ENCODE measurements around the gene DENND5A.
"Not testable (repeated sequence)": the region's sequence is repeated elsewhere in the genome, so short reads cannot be mapped to it uniquely, and the experiment has no call there.

The DENND5A gene

DNA sequence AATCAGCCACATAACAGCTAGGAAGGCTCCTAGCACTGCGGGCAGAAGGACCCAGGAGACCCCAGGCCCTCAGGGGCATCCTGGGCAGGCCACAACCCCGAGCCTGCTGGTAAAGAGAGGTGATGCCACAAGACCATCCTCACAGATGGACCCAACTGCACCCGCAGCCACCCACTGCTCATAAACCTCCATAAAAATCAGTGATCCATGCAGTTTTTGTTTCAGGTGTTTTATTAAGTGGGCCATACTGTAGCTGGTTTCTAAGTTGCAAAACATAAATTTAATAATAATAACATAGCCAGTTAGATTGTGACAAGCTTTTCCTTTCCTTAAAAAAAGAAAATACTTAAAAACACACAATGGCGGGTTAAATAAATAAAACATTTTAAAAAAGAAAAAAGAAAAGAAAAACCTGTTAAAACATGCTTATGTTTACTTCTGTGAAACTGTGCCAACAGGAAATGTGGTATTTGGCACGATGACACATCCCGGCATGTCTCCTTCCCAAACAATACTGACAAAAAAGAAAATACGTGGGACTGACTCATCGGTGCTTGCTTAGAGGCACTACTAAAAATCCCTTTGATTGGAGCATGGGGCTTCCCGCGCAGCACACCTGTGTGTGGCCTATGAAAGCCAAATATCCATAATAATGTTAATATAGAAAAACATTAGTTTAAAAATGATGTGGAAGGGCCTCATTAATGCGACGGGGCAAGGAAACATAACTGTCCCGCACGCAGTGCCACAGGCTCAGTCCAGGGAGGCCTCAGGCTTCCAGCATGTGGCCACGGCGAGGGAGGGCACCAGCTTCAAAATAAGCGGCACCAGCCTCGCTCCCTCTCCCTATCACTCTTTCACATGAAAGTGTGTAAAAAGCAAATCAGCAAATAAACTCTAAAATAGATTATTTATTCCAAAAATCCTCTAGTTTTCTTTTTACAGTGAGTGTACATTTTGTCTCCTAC, 126.3 kb downstream of the DENND5A start:
- no peak for DNase-seq (ENCODE audit: low read depth, low spot score)

DNA sequence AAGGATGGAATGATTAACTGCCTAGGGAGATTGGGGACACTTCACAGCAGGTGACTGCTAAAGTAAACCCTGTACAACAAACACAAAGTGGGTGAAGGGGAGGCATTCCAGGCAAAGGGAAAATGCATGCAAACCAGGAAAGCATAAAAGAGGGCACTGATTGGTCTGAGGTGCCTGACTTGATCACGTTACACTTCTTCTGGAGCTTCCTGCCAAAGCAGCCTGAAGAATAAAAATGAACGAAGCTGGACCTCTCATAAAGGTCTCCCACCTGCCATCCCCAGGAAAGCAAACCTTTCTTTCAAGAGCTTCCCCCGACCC, 127.1 kb downstream of the DENND5A start:
- DNase-seq (ENCODE audit: low read depth, low spot score) = no peak

DNA sequence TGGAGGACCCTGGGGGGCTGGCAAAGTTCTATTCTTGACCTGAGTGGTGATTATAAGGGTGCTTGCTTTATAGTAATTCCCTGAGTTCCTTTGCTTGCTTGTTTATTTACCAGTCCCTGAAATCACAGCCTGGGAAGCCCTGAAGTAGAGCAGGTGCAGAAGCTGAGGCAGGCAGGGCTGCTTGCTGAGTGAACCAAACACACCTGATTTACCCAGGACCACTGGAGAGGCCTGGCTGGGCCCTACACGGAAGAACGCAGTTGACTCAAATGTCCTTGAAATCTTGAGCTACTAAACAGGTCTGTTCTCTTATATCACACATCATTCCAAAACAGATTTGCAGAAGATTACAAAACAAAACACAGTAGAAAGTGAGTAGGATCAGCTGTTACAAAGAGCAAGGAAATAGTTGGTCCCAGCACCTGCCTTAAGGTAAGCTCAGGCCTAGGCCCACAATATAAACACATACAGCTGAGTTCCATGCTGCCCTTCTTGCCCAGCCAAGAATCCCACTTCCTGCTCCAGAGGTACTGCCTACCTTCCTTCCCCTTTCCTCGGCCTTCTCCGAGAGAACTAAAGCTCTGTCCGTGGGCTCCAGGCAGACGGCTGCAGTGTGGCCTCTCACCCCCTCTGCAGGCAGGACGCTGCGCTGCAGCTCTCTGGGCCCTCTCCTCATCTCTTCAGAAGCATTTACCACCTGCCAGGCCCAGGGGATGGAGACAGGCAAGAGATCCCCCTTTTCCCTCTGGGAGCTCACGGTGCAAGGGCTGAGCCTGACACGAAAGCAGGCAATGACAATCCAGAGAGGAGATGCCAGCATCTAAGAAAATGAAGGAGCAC, 127.6 kb downstream of the DENND5A start:
- DNase-seq (ENCODE audit: low read depth, low spot score) = peak; percentile 25

DNA sequence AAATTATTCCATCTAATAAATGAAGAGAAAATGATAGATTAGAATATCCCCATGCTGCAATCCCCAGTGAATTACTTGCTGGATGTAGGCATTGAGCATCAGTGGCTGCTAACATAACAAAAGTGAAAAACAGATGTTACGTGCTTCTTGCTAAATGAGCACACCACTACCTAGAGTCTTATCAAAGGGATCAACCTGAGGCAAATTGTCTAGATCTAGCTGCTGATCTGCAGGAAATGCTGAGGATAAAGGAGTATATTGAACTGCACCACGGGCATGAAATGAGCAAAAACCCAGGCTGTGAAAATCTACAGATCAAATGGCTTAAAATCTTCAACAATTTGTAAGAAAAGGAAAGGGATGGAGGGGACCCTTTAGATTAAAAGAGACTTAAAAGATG, 128.4 kb downstream of the DENND5A start:
- no peak for DNase-seq (ENCODE audit: low read depth, low spot score)

DNA sequence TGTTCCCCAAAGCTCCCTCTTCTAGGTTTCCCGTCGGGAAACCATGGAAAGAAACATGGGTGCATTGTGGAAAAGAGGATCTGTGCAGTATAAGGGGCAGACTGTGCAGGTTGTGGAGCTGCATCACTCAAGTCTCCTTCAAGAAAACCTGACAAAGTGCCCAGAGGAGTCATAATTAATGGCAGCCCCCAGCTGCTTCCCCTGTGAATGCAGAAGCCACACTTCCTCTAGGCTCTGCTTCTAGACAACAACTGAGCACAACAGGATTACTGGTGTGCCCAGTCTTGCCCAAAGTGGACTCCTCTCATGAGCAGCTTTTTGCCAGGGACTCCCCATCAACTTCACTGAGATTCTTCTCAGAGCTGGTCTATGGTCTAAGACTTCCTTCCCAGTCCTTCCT, 131.2 kb downstream of the DENND5A start:
- no peak for DNase-seq (ENCODE audit: low read depth, low spot score)

DNA sequence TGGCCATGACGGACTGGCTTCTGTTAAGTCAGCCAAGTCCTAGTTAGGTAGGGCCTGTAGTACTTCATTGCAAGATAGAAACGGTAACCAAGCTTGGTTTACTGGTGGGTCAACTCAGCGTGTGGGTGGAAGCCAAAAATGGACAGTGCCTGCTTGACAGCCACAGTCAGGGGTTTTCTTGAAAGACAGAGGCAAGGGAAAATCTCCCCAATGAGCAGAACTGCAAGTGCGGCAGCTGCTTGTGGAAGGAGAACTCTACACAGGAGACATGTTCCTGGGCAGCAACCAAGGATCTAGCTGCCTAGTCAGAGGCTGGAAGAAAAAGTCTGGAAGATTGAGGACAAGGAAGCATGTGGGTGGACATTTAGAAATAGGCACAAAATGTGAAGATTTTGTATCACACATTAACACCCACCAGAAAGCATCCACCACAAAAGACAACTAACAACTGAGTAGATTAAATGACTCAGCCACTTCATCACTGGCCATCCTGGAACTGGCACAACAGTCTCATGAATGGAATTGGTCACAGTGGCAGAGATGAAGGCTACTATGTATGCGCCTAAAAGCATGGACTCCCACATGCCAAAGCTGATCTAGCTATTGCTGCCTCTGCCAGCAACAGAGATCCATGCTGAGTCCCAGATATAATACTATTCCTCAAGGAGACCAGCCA, 132.8 kb downstream of the DENND5A start:
- DNase-seq (ENCODE audit: low read depth, low spot score) = no peak

DNA sequence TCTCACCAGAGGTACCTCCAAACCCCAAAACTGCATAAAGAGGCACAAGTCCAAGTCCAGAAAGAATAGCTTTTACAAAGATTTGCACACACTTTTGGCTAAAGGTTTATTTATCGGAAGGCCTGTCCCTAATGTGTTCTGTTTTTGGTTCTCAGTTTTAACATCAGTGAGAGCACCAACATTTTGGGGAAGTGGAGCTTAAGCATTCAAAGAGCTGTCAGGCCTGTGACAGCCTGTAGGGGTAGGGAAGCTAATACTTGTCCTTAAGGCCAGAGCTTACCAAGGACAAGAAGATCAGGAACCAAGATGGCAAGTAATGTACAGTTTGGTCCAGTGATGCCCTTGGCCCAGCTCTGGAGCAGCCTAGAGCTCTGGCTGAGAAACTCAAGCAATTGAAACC, 134.9 kb downstream of the DENND5A start:
- DNase-seq (ENCODE audit: low read depth, low spot score) = no peak

DNA sequence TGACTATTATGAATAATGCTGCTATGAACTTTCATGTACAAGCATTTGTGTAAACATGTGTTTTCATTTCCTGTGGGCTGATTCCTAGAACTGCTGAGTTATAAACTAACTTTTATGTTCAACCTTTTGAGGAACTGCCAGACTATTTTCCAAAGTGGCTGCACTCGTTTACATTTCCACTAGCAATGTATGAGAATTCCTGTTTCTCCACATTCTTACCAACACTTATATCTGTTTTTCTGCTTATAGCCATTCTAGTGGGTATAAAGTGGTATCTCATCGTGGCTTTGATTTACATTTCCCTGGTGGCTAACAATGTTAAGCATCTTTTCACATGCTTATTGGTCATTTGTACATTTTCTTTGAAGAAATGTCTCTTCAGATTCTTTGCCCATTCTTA, 138.5 kb downstream of the DENND5A start:
- no peak for DNase-seq (ENCODE audit: low read depth, low spot score)

DNA sequence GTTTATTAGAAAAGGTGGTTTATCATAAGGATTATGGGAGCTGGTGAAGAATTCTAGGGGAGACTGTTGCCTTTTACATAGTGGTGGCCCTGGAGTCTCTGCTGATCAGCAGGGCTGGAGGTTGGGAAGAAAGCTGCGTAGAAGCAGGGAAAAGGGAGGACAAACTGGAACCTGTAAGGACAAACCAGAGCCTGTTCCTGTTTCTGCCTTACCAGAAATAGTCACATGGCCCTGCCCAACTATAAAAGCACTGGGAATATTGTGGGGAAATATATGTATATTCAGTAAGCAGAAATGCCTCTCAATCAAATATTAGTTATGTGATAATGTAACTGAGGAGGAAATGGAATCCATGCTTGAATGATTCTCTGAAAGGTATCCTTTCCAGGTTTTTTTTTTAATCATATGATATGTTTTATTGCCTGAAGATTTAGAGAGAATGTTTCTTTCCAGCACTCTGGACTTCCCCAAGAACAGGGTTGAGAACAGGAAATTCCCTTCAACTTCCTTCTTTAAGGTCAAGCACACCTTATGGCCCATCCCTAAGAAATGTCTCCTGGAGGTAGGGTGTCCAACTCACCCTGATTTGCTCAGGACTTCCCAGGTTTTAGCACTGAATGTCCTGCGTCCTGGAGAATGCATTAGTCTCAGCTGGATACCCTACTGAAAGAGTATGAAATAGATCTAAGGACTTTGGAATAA, 139.8 kb downstream of the DENND5A start:
- no peak for DNase-seq (ENCODE audit: low read depth, low spot score)

DNA sequence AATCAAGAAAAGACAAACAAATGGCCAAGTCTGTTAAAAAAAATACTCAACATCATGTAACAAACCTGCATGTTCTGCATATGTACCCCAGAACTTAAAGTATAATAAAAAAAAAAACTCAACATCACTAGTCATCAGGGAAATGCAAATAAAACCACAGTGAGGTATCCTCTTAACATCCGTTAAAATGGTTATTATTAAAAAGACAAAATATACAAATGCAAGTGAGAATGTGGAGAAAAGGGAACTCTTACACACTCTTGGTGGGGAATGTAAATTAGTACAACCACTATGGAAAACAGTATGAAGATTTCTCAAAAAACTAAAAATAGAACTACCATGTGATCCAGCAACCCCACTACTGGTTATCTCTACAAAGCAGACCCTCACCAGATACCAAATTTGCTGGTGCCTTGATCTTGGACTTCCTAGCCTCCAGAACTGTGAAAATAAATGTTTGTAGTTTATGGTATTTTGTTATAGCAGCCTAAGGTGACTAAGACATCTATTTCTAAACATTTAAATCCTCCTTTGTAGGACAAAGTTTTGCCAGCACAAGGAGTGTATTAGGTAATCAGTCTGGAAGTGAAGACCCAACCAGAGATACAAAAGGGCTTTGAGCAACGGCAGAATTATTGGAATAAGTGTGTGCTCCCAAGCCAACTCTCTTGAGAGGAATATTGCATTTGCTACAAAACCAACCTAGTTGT, 141.4 kb downstream of the DENND5A start:
- DNase-seq (ENCODE audit: low read depth, low spot score) = no peak

DNA sequence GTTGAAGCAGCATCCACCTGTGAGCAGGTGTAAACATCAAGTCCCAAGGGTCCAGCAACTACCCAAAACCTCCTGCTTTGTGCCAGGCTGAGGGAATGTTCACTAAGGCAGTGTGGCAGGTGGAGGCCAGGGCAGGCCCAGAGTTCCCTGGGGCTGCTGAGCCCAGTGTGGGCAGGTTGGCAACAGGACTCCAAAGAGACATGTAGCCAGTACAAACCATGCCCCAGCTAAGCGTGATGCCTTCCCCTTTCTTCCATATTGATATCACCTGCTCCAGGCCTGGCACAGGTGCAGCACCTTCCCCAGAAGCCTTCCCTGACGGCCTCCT, 143.7 kb downstream of the DENND5A start:
- no peak for DNase-seq (ENCODE audit: low read depth, low spot score)

DNA sequence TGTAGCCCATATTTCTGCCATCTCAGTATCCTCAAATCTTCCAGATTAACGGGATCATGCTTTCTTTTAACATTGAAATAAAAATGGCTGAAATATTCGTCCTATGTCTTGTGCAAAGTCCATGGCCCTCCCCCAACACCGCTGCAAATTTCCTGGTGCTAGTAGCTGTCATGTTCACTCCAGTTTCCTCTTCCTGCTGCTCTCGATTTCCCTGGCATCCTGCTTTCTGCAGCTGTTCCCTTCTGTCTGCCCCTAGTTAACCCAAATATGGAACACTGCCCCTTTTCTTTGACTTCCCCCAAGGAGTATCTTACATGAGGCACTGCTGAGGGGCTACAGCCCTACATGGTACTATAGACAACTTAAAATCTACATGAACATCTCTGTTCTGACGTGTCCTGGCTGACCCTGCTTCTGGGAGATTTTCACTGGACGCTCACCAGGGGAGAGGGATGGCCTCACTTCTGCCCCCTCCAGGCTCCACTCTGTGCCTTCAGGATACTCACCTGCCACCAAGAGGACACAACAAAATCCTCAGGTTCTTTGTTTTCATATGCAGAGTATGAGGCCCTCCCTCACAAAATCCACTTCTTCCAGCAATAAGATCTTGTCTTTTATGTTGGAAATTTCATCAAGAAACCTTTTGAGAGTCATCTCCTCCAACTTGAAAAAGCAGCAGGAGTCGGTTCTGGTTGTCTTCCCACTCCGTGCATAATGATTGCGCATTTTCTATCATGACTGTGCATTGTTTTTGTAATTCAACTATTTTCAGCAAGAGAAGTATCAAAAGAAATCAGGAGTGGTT, 144.3 kb downstream of the DENND5A start:
- no peak for DNase-seq (ENCODE audit: low read depth, low spot score)

DNA sequence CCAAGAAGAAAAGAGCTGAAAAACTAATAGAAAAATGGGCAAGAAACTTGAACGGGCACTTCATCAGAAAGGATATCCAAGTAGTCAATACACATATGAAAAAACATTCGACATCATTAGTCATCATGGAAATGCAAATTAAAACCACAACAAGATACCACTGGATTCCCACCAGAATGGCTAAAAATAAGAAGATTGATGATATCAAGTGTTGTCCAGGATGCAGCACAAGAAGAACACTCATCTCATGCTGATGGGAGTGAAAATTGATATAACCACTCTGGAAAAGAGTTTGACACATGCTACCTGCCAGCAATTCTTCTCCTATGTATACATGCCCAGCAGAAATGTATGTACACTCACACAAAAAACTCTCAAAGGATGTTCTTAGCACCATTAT, 146.9 kb downstream of the DENND5A start:
- DNase-seq (ENCODE audit: low read depth, low spot score) = no peak

DNA sequence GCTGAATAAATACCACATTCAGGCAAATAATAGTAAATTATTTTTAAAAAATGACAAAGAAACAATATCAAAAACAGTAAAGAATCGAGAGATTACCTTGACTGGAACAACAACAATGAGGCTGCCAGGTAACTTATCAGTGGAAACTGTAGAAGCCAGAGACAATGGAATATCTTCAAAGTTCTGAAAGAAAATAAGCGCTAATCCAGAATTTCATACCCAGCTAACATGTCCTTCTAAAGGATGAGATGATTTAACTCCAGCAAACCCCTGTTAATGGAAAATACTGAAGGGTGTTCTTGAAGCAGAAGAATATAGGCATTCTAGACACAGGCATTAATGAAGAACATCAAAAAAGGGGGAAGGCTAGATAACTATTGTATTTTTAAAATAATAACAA, 153.1 kb downstream of the DENND5A start:
- DNase-seq (ENCODE audit: low read depth, low spot score) = no peak

DNA sequence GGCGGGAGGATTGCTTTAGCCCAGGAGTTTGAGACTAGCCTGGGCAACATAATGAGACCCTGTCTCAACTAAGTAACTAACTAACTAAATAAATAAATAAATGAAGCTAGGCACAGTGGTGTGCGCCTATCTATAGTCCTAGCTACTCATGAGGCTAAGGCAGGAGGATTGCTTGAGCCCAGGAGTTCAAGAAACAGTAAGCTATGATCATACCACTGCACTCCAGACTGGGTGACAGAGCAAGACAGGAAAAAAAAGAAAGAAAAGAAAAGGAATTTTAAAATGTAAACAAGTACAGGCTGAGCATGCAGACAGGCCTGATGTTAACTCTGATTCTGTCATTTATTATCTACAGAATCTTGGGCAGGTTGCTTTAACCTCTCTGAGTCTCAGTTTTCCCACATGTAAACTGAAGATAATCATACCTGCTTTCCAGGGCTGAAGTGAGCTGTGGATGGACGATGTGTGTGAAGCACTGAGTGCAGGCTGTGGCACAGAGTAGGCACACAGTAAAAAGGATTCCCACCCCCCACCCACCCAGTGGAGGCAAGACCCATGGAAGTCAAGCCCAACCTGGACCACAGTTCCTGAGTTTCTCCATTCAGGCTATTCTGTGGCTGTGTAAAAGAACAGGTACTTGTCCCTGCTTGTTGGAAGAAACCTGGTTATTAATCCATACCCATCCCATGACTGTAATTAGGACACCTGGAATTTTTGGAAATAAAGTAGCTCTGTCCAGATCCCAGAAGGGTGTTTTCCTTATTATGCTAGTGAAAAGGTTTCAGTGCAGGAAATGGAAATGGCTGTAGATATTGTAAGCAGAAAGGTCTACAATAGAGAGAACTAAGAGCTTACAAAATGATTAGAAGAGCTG, 155.1 kb downstream of the DENND5A start:
- DNase-seq (ENCODE audit: low read depth, low spot score) = no peak

DNA sequence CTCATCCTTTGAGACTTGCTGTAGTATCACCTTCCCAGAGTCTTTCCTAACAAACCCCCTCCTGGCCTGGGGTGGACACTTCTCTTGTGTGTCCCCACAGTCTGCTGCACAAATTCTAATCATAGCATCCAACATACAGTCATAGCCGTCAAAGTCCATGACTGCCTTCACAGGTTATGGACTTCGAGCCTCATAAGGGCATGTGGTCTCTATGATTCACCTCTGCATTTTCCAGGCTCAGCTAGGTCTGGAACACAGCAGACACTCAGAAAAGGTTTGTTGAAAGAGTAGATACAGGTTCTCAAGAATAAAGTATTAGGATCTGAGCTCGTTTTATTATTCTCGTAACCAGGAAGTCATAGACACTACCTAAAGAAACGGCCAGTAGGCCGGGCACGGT, 160.6 kb downstream of the DENND5A start:
- no peak for DNase-seq (ENCODE audit: low read depth, low spot score)

DNA sequence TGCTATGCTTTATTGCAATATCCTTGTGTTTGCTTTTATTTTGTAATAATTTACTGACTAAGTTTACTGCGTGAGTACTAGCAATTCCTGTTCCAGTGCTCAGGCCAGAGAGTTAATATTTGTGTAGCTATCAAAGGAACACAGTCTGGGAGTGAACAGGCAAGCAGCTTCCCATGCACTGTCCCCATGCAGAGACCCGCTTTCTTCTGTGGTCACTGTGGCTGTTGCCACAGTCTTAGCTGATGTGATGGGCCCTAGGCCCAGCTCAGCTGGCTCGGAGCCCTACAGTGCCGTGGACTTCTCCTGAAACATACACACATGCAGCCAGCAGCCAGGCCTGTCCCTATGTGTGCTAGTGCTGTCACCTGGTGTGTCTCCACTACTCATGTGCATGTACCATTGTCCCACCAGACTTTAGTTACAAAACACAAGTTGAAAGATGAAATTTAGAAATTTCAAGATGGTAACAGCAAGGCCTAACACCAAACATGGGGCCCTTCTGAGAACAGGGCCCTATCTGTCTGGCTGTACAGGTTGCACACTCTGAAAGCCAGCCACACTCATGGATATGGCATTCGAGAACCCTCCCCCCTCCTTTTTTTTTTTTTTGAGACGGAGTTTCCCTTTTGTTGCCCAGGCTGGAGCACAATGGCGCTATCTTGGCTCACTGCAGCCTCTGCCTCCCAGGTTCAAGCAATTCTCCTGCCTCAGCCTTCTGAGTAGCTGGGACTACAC, 161.4 kb downstream of the DENND5A start:
- DNase-seq (ENCODE audit: low read depth, low spot score) = no peak

DNA sequence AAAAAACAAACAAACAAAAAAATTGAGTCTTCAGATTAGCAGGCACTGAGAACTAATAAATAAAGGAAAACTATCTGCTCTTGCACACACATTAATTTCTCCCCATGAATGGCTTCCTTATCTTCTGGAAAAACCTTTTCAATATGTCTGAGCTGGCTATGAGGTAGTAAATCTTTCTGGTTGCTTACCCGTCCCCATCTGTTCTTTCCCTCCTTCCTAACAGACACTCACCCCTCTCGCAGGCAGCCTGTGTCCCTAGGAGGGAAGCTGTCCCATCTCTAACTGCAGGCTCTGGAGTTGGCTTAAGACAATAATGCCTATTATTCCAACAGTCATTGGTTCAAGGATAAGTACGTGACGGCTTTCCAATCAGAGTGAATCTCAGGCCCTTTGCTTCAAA, 165.5 kb downstream of the DENND5A start:
- DNase-seq (ENCODE audit: low read depth, low spot score) = no peak

DNA sequence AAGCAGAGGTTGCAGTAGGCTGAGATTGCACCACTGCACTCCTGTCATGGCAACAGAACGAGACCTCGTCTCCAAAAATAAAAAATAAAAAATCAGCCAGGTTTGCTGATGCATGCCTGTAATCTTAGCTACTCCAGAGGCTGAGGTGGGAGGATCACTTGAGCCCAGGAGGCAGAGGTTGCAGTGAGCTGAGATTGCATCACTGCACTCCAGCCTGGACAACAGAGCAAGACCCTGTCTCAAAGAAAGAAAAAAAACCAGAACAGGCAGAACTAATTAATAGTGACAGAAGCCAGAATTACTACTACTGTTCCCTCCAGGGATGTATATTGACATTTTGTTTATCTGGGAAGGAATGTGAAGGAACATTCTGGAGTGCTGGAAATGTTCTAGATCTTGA, 166.7 kb downstream of the DENND5A start:
- not testable (repeated sequence) for DNase-seq (ENCODE audit: low read depth, low spot score)

Data from activated CD4-positive, CD25-positive, alpha-beta regulatory T cell treated with anti-CD3 and anti-CD28 coated beads, Interleukin-2, amount 50 U/mL, for 16 hours (primary cell).